Left kidney (tissue), 2 donors: ENCODE measurements around the gene NT5C3B. TPM values are rescaled to one million over a fixed set of nuclear protein-coding genes. Genes with fewer than 3 reads are reported as not detected.
A peak's percentile ranks its signal among the peaks of the same experiment; 100 is the strongest.
"Not testable (repeated sequence)": the region's sequence is repeated elsewhere in the genome, so short reads cannot be mapped to it uniquely, and the experiment has no call there.

Experiments
- DNase-seq: peaks from one replicate; pipeline ENCODE4 v3.0.0-alpha.2; 2013
- polyA plus RNA-seq: library from polyadenylated mRNA; unstranded; fragments of 120-200 nt; gene quantifications from one replicate; pipeline ENCODE4 v1.2.1, GENCODE V29; 2013; ENCODE audit not compliant: insufficient read length

The NT5C3B gene
- polyA plus RNA-seq, 1 donor = 93.8 TPM

DNA sequence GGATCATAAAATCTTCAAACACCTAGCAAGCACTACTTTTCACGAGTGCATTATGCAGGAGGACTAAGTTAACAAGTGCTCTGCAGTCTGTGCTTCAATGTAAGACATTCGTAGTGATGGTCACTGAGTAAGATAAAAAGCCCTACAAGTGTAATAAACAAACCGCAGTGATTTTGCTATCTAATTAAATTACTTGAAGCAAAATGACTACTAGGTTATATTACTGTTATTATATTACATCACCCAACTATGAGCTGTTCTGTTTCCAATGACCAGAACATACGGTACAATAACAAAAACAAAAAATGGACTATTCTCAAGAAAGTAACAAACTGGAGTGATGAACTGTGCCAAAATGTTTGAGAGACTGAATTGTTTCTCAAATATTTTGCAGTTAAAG, 12.8 kb upstream of the NT5C3B start:
- no peak for DNase-seq

DNA sequence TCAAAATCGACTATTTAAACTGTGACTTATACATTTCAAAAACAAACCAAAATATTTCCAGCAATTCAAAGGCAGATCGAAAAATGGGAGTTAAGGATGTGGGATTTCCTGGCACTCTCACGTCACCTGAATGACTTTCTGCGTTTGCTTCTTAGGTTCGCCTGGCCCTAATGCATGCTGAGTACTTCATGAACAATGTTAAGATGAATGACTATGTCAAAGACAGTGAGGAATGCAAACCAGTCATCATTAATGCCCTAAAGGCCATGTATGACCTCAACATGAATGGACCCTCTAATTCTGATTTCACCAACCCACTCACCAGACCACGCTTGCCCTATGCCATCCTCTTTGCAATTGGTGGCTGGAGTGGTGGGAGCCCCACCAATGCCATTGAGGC, 8.9 kb upstream of the NT5C3B start:
- DNase-seq = no peak

DNA sequence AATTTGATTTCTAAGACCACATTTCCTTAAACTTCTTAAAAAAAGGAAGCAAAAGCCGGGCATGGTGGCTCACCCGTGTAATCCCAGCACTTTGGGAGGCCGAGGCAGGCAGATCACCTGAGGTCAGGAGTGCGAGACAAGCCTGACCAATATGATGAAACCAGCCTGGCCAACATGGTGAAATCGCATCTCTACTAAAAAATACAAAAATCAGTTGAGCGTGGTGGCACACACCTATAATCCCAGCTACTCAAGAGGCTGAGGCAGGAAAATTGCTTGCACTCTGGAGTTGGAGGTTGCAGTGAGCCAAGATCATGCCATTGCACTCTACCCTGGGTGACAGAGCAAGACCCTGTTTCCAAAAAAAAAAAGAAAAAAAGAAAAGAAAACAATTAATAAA, 4.7 kb upstream of the NT5C3B start:
- not testable (repeated sequence) for DNase-seq

DNA sequence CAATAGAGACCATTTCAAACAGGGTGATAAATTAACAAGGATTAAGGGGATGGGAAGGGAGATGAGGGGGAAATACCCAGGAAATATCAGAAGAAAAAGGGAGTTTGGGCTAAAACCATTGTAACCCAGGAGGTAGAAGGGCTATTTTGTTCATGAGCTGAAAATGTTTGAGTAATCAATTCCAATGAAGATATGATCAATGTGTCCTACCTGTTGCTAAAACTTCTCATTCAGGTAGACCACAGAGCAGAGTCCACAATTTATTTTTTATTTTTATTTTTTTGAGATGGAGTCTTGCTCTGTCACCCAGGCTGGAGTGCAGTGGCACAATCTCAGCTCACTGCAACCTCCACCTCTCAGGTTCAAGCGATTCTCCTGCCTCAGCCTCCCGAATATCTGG, 3.4 kb upstream of the NT5C3B start:
- DNase-seq = not testable (repeated sequence)

DNA sequence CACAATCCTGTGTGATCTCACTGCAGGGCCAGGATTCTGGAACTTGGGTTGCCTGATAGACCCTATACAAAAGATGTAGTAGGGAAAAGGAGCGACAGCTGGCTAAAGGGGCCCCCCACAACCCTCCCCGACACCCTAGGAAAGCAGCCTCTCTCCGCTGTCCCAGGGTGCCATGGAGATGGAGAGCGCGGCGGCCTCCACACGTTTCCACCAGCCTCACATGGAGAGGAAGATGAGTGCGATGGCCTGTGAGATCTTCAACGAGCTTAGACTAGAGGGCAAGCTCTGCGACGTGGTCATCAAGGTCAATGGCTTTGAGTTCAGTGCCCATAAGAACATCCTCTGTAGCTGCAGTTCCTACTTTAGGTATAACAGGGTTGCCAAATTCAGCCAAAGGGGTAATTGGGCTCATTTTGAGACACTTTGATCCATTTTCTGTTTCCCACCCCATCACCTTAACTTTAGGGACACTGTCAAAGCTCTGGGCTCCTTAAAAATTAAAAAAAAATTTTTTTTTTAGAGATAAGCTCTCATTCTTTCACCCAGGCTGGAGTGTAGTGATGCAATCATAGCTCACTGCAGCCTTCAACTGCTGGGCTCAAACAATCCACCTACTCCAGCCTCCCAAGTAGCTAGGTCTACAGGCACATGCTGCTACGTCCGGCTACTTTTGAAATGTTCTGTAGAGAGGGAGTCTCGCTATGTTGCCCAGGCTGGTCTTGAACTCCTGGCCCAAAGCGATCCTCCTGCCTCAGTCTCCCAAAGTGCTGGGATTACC, 1.9 kb upstream of the NT5C3B start, which contains the start of gene KLHL10:
Gene KLHL10, plus strand, starts transcription at position 65 of the 778 bp plus-strand sequence. Its CDS starts 108 bp downstream, at position 173.
- DNase-seq = no peak

DNA sequence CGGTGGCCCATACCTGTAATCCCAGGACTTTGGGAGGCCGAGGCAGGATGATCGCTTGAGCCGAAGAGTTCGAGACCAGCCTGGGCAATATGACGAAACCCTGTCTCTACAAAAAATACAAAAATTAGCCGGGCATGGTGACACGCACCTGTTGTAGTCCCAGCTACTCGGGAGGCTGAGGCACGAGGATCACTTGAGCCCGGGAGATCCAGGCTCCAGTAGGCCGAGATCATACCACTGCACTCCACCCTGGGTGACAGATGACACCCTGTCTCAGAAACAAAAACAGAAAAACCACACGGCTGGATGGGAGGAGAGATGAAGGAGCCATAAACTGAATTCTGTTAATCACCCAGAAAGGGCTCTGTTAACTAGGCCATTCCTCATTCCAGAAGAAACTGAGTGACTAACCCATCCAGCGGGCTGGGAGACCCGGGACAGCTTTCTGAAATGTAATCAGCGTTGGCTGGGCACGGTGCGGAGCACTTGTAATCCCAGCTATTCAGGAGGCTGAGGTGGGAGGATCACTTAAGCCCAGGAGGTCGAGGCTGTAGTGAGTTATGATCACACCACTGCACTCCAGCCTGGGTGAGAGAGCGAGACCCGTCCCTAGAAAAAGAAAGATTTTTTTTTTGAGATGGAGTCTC, 641 bp upstream of the NT5C3B start:
- DNase-seq = no peak

DNA sequence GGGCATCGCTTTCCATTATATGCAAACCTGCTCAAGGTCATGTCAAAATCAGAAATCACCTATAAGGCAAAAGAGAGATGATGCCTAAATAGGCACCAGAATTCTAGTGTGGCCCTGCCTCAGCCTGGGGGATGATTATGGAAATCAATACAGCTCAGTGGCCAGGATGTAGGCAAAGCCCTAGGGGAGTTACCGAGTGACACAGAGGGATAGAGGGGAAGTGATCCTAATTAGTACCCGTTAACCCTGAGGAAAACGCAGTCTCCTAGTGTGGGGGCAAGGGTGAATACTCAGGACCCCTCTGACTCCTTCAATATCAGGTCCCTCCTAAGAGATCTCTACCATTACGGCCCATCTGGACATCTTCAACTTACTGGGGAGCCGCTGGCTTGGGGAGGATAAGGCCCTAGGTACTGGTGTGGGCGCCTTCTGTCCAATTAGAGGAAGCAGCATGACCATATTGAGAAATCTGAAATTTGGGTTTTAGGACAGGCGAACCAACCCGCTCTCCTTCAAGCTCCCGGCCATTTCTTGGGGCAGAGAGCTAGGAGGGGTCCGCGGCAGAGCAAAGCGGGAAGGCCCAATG, 725 bp downstream of the NT5C3B start:
- DNase-seq = no peak

DNA sequence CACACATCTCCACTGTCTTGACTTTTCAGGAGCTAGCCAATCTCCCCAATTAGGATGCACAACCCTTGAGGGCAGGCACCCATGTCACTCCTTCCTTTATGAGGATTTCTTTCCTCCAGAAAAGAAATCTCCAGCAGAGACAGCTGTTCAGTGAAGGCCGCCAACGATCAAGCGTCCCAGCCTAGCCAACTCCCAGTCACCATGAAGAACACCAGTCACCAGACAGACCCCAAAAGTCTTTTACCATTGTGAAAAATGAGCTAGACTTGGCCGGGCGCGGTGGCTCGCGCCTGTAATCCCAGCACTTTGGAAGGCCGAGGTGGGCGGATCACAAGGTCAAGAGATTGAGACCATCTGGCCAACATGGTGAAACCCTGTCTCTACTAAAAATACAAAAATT, 6.1 kb downstream of the NT5C3B start:
- not testable (repeated sequence) for DNase-seq

DNA sequence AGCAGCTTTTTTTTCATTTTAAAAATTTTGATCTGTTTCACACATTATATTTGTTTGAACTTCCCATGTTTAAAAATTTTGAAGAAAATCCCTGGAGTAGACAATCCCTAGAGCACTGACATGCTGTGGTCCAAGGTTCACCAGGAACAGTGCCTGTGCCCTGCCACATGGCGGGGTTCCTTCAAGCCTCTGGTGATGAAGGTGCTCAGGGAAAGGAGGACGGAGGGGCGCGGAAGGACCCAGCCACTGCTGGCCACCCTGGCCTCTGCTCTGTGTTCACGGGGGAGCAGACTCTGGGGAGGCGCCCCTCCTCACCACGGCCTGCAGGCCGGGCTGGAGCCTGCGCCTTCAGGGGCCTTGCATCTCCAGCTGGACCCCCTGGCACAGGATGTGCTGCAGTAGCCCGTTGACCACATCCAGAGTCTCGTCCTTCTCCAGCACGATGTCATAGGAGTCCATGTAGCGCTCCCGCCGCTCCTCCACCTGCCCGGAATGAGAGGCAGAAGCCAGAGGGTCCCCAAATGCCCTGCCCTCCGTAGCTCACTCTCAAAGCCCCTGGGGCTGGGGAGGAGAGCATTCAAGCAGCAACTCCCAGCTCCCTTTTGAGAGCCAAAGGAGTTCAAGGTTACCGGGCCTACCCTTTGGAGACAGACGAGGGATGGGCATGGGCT, 10.7 kb downstream of the NT5C3B start:
- no peak for DNase-seq

DNA sequence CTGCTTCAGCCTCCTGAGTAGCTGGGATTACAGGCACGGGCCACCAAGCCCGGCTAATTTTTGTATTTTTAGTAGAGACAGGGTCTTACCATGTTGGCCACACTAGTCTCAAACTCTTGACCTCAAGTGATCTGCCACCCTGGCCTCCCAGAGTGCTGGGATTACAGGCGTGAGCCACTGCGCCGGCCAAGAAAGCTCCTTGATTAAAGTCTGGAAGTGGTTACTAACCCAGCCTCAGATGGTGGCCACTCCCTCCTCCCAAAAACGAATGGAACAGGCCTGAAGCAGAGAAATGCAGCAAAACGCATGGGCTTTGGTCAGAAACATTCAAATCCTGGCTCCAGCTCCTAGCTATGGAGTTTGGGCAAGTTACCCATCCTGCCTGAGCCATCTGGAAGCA, 11.9 kb downstream of the NT5C3B start:
- no peak for DNase-seq

DNA sequence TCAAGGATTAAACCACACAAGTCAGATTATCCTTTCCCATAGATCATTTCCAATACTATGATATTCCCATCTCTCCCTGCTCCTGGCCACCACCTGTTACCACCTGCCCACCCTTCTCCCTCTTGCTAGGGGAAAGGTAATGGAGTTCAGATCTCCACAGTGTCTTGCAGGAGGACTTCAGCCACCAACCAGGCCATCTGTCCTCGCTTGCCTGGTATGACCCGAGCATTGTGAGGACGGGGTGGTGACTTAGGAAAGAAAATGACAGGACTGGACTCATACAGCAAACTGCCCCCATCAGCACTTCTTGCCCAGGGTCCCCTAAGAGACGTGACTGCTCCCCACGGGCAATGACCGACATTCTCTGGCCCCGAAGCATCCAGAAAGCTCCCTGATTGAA, 12.5 kb downstream of the NT5C3B start:
- DNase-seq = no peak

DNA sequence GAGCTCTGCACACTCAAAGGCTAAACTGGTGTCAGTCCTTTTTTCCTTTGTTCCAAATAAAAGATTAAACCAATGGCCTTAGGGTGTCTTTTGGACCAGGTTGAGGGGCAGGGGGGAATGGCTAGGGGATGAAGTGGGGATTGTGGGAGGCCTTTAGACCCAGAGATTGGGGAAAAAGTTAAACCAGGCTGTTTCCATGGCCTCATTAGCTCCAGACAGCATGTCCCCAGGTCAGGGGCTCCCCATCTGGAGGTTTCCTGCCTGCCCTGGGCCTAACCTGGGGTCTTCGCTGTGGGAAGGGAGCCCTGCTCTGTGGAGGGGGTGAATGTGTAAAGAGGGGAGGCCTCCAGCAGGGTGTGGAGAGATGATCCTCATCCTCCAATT, 12.9 kb downstream of the NT5C3B start:
- no peak for DNase-seq

DNA sequence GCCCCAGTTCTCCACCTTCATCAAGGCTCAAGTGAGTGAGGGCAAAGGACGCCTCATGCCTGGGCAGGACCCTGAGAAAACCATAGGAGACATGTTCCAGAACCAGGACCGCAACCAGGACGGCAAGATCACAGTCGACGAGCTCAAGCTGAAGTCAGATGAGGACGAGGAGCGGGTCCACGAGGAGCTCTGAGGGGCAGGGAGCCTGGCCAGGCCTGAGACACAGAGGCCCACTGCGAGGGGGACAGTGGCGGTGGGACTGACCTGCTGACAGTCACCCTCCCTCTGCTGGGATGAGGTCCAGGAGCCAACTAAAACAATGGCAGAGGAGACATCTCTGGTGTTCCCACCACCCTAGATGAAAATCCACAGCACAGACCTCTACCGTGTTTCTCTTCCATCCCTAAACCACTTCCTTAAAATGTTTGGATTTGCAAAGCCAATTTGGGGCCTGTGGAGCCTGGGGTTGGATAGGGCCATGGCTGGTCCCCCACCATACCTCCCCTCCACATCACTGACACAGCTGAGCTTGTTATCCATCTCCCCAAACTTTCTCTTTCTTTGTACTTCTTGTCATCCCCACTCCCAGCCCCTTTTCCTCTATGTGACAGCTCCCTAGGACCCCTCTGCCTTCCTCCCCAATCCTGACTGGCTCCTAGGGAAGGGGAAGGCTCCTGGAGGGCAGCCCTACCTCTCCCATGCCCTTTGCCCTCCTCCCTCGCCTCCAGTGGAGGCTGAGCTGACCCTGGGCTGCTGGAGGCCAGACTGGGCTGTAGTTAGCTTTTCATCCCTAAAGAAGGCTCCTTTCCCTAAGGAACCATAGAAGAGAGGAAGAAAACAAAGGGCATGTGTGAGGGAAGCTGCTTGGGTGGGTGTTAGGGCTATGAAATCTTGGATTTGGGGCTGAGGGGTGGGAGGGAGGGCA, 13.6 kb downstream of the NT5C3B start:
- no peak for DNase-seq

DNA sequence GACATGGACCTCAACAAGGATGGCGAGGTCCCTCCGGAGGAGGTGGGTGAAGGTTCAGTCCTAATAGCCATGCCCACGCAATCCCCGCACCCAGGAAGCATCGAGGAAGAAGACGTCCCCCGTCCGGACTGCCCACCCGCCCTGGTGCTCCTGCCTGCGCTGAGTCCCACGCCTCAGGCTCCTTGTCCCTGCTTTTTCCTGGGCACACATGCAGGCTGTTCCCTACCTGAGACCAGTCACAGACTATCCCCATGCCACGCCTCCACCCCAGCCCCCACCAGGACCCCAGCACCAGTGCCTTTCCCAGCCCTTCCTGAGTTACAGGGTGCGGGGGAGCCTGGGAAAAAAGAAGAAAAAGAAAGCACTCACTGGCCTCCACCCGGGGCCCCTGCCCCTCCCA, 14.3 kb downstream of the NT5C3B start:
- DNase-seq = no peak

DNA sequence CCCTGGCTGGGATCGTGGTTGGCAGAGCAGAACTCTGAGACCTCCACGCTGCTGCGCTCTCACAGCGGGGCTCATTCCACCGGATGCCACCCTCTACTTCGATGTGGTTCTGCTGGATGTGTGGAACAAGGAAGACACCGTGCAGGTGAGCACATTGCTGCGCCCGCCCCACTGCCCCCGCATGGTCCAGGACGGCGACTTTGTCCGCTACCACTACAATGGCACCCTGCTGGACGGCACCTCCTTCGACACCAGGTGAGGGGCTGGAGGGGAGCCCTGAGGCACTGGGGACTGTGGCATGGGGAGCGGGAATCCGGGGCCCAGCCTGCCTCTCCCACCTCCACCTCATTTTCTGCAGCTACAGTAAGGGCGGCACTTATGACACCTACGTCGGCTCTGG, 18.0 kb downstream of the NT5C3B start:
- no peak for DNase-seq

DNA sequence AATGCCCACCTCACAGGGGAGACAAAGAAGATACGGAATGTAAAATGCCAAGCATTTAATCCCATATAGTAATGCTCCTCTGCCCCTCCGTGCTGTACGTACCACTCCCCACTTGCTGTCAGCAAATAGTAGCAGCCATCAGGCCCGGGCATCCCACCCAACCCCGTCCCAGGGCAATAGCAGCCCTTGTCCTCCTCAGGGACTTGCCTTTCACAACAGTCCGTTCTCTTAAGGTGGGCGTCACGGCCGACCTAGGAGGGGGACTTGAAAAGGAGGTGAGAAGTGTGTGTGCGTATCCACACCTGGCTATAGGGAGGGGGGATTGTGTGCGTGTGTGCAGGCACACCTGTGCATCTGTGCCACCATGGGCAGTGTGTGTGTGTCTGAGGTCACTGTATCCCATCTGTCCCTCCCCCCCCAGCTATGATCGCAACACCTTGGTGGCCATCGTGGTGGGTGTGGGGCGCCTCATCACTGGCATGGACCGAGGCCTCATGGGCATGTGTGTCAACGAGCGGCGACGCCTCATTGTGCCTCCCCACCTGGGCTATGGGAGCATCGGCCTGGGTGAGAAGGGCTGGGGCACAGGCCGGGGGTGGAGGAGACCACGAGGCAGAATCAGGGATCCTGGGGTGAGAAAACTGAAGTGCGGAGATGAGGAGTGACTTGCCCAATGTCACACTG, 19.3 kb downstream of the NT5C3B start:
- no peak for DNase-seq

DNA sequence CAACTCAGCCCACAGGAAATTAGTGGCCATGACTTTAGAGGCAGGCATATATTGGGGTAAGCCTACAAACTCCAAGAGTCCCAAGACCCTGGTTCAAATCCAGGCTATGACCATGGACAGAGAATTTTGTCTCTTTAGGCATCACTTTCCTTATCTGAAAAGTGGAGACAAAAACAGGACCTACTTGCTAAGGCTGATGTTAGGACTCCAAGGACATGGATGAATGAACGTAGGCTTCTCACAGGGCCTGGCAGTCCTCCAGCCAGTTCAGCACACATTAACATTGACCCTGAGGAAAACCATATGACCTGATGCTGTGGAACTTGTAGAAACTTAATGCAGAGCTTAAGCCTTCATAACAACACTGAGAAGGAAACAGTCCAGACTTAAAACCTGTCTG, 21.8 kb downstream of the NT5C3B start:
- no peak for DNase-seq

DNA sequence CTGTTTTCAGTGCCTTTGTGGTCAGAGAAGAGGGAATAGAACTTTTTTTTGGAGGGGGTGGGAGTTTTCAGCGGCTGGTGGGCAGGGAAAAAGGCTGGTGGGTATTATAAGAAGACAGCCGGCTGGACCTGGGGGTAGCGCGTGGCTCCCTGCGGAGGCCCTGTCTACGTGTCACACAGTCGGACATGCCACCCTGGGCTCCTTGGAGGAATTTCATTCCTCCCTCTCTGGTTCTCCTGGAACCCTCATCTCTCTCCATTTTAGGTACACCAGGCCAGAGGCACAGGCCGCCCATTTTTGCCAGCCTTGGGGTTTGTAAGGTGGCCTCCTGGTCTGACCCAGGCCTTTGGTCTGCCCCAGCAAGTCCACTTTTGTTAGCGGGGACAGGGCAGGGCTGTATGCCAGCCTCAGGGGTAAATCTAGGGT, 22.3 kb downstream of the NT5C3B start:
- DNase-seq = no peak

DNA sequence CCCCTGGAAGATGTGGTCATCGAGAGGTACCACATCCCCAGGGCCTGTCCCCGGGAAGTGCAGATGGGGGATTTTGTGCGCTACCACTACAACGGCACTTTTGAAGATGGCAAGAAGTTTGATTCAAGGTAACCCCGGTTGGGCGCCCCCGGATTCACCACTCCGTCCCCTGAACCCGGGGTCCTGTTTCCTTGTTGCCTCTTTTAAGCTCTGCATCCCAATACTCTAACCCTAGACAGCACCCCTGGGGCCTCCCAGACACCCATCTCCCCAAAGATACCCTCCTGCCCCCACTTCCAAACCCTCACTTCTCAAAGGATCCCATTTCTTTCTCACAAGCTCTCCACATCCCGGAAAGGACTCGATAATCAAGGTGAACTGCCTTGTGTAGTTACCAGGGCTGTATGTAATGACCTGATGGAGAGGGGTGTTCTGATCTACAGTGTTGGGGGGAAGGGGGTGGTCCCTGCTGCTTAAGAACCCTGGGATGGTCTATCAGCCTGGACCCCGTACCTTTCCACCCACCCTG, 22.8 kb downstream of the NT5C3B start:
- DNase-seq = no peak

DNA sequence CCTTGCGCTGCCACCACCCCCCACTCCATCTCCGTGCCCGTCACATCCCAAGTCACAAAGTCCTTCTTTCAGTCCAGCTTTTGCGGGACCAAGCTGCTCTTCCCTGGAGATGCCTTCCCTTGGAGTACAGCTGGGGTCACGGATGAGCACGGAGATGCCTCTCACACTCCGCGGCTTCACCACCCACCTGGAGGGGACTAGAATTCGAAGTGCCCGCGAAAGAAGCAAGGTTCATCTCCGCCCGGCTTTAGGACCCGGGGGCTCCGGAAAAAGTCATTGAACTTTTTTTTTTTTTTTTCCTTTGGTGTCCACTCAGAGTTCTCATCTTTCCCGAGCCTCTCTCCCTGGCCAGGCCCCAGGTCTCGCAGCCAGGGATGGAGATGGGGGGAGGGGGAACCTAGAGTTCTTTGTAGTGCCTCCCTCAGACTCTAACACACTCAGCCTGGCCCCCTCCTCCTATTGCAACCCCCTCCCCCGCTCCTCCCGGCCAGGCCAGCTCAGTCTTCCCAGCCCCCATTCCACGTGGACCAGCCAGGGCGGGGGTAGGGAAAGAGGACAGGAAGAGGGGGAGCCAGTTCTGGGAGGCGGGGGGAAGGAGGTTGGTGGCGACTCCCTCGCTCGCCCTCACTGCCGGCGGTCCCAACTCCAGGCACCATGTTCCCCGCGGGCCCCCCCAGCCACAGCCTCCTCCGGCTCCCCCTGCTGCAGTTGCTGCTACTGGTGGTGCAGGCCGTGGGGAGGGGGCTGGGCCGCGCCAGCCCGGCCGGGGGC, 23.5 kb downstream of the NT5C3B start, which contains the start of gene FKBP10:
Gene FKBP10, plus strand, starts transcription at position 624 of the 771 bp plus-strand sequence. Its CDS starts 31 bp downstream, at position 655.
- peak; percentile 94 for DNase-seq
